HepG2 (cell line): ENCODE results near the gene ZNF394. TPM values are rescaled to one million over a fixed set of nuclear protein-coding genes. Genes with fewer than 3 reads are reported as not detected.

Experiments used
- ATAC-seq: fragments of 200-7000 bp; cut with Tn5 transposase; 3 replicates; pipeline ENCODE4 v1.9.1; 2020; ENCODE audit warnings: mild to moderate bottlenecking, moderate library complexity
- BruUV-seq: library from RNA; stranded (reverse); fragments of 400-500 nt; replicated peaks from 2 replicates; lab custom pipeline; 2021; lab: Mats Ljungman, UMichigan
- CTCF ChIA-PET: fragments of 300-600 bp; formaldehyde crosslinking; extraction: SDS; loops from one replicate; lab custom pipeline; 2021; ENCODE audit warnings: low total read pairs, inconsistent platforms, low intra/inter-chr PET ratio; lab: Yijun Ruan, JAX
- POLR2A ChIA-PET: fragments of 350-600 bp; sonication (Branson Sonifier 250); formaldehyde crosslinking; loops from one replicate; lab custom pipeline; 2020; ENCODE audit warnings: antibody characterized with exemption, inconsistent platforms; lab: Yijun Ruan, JAX
- DNase-seq: peaks from one replicate; pipeline ENCODE4 v3.0.0-alpha.2; 2015; ENCODE audit warnings: low spot score
- FAIRE-seq: peaks from 3 replicates; lab custom pipeline; 2011; peaks lifted over from hg19 to GRCh38; lab: Jason Lieb, UNC
- H2AFZ ChIP-seq: one replicate; pipeline ENCODE4 v1.6.1; 2011; ENCODE audit warnings: low read length, inconsistent platforms
- H3K27ac ChIP-seq: fragments of 300-600 bp; 3 replicates; pipeline ENCODE4 v1.8.0; 2011; ENCODE audit warnings: mixed run types, mild to moderate bottlenecking, mixed read lengths, low read length, inconsistent platforms; ENCODE audit not compliant: insufficient read depth; ENCODE audit errors: extremely low read length
- H3K27me3 ChIP-seq, 2 experiments: fragments of 200-600 bp in 1 of 2; 2 replicates in 1 of 2; 3 replicates in 1 of 2; pipeline versions ENCODE4 v1.6.0 to v1.8.0; 2011; ENCODE audit warnings: low read length in 2 of 2, mild to moderate bottlenecking in 2 of 2, moderate library complexity in 2 of 2, inconsistent platforms in 1 of 2; ENCODE audit not compliant: insufficient read depth in 2 of 2, control insufficient read depth in 1 of 2
- H3K36me3 ChIP-seq, 2 experiments: fragments of 200-600 bp in 1 of 2; replicated peaks in 1 of 2; 2 replicates in 1 of 2; 3 replicates in 1 of 2; pipeline versions ENCODE4 v1.5.1 to v1.8.0; 2011; ENCODE audit warnings: low read length in 2 of 2, inconsistent platforms in 1 of 2; ENCODE audit not compliant: insufficient read depth in 2 of 2, control insufficient read depth in 1 of 2
- H3K4me1 ChIP-seq: 2 replicates; pipeline ENCODE4 v1.5.1; 2012; ENCODE audit warnings: low read length, inconsistent platforms; ENCODE audit not compliant: insufficient read depth
- H3K4me2 ChIP-seq: 2 replicates; pipeline ENCODE4 v1.6.0; 2011; ENCODE audit warnings: low read depth, low read length, inconsistent platforms
- H3K4me3 ChIP-seq, 3 experiments: fragments of 200-600 bp in 1 of 3; sonication (generic), shearing (Covaris generic) in 1 of 3; replicated peaks in 1 of 3; 2 replicates each; pipeline ENCODE4 v1.5.1; 2011 to 2016; ENCODE audit warnings: low read length in 3 of 3, inconsistent platforms in 2 of 3, low read depth in 2 of 3, mild to moderate bottlenecking in 2 of 3, control low read depth in 1 of 3, mixed read lengths in 1 of 3; ENCODE audit not compliant: insufficient read depth in 1 of 3
- H3K79me2 ChIP-seq: one replicate; pipeline ENCODE4 v1.6.1; 2011; ENCODE audit warnings: low read length, inconsistent platforms; ENCODE audit not compliant: insufficient read depth
- H3K9ac ChIP-seq: 2 replicates; pipeline ENCODE4 v1.6.0; 2011; ENCODE audit warnings: mild to moderate bottlenecking, low read depth, low read length, inconsistent platforms; ENCODE audit not compliant: insufficient read depth
- H3K9me3 ChIP-seq: 2 replicates; pipeline ENCODE4 v1.5.1; 2012; ENCODE audit warnings: mild to moderate bottlenecking, low read length
- H4K20me1 ChIP-seq: 2 replicates; pipeline ENCODE4 v1.6.0; 2011; ENCODE audit warnings: inconsistent platforms, mild to moderate bottlenecking, low read length, moderate library complexity; ENCODE audit not compliant: insufficient read depth
- ARID3A ChIP-seq: IDR thresholded peaks from 2 replicates; pipeline ENCODE4 v1.6.1; 2012; ENCODE audit warnings: low read depth, low read length, improper control_type of control experiment
- ATF7 ChIP-seq, 2 experiments: fragments of 450-650 bp in 1 of 2; sonication (generic) in 1 of 2; formaldehyde crosslinking in 1 of 2; IDR thresholded peaks; 2 replicates each; pipeline versions ENCODE4 v1.4.0 to v1.6.1; 2016 to 2020; ENCODE audit warnings: antibody characterized with exemption in 1 of 2, mild to moderate bottlenecking in 1 of 2, missing genetic modification reagents in 1 of 2
- CBX5 ChIP-seq: sonication (generic); formaldehyde crosslinking; IDR thresholded peaks from 2 replicates; pipeline ENCODE4 v1.4.0; 2020; ENCODE audit warnings: missing genetic modification reagents, borderline replicate concordance
- GZF1 ChIP-seq: sonication (generic); formaldehyde crosslinking; IDR thresholded peaks from 2 replicates; pipeline ENCODE4 v1.5.1; 2020; ENCODE audit warnings: mild to moderate bottlenecking, missing genetic modification reagents
- HDAC6 ChIP-seq: fragments of 200-600 bp; sonication (generic); IDR thresholded peaks from 2 replicates; pipeline ENCODE4 v1.7.0; 2017; ENCODE audit warnings: mild to moderate bottlenecking, antibody characterized with exemption, low read length, low read depth
- LRRFIP1 ChIP-seq: sonication (generic); formaldehyde crosslinking; conservative IDR thresholded peaks from 2 replicates; pipeline ENCODE4 v1.4.0; 2020; ENCODE audit warnings: missing genetic modification reagents
- MAFG ChIP-seq: sonication (generic); formaldehyde crosslinking; IDR thresholded peaks from 2 replicates; pipeline ENCODE4 v1.5.1; 2020; ENCODE audit warnings: mild to moderate bottlenecking, missing genetic modification reagents
- PHF20 ChIP-seq: sonication (generic); formaldehyde crosslinking; IDR thresholded peaks from 2 replicates; pipeline ENCODE4 v1.5.0; 2020; ENCODE audit warnings: mild to moderate bottlenecking, missing genetic modification reagents
- PHF21A ChIP-seq: sonication (generic); formaldehyde crosslinking; IDR thresholded peaks from 2 replicates; pipeline ENCODE4 v1.5.0; 2020; ENCODE audit warnings: mild to moderate bottlenecking, missing genetic modification reagents
- RFX1 ChIP-seq: fragments of 450-650 bp; IDR thresholded peaks from 2 replicates; pipeline ENCODE4 v1.6.1; 2017
- SMARCE1 ChIP-seq: fragments of 450-650 bp; IDR thresholded peaks from 2 replicates; pipeline ENCODE4 v1.6.1; 2017; ENCODE audit warnings: borderline replicate concordance
- SP2 ChIP-seq: sonication (generic); formaldehyde crosslinking; IDR thresholded peaks from 2 replicates; pipeline ENCODE4 v1.5.1; 2020; ENCODE audit warnings: mild to moderate bottlenecking, missing genetic modification reagents
- SPEN ChIP-seq: sonication (generic); formaldehyde crosslinking; IDR thresholded peaks from 2 replicates; pipeline ENCODE4 v1.5.1; 2020; ENCODE audit warnings: low read depth, mild to moderate bottlenecking, missing genetic modification reagents
- SRSF1 ChIP-seq: fragments of 200-400 bp; formaldehyde crosslinking; optimal IDR thresholded peaks from 2 replicates; pipeline ENCODE3; 2017; ENCODE audit warnings: mild to moderate bottlenecking, low read depth, low read length, moderate library complexity
- ZBTB7B ChIP-seq: sonication (generic); formaldehyde crosslinking; IDR thresholded peaks from 2 replicates; pipeline ENCODE4 v1.4.0; 2020; ENCODE audit warnings: missing genetic modification reagents
- ZNF17 ChIP-seq: sonication (generic); formaldehyde crosslinking; IDR thresholded peaks from 2 replicates; pipeline ENCODE4 v1.5.0; 2020; ENCODE audit warnings: mild to moderate bottlenecking, missing genetic modification reagents
- ZNF44 ChIP-seq: sonication (generic); formaldehyde crosslinking; IDR thresholded peaks from 2 replicates; pipeline ENCODE4 v1.5.1; 2020; ENCODE audit warnings: mild to moderate bottlenecking, missing genetic modification reagents
- ZNF556 ChIP-seq: sonication (generic); formaldehyde crosslinking; IDR thresholded peaks from 2 replicates; pipeline ENCODE4 v1.4.0; 2020; ENCODE audit warnings: mild to moderate bottlenecking, missing genetic modification reagents, borderline replicate concordance
- ZNF569 ChIP-seq: sonication (generic); formaldehyde crosslinking; IDR thresholded peaks from 2 replicates; pipeline ENCODE4 v1.5.0; 2020; ENCODE audit warnings: mild to moderate bottlenecking, missing genetic modification reagents, moderate library complexity, borderline replicate concordance
- ZNF660 ChIP-seq: sonication (generic); formaldehyde crosslinking; IDR thresholded peaks from 2 replicates; pipeline ENCODE4 v1.5.1; 2020; ENCODE audit warnings: mild to moderate bottlenecking, low read depth, missing genetic modification reagents, borderline replicate concordance
- WGBS: methylation state at CpG from one replicate; pipeline ENCODE4 v1.1.6; 2017; ENCODE audit warnings: low lambda C conversion rate; 5-methylcytosine and 5-hydroxymethylcytosine counted together
- in situ Hi-C: cut with HindIII; loops from 2 replicates; pipeline ENCODE4 v1.10.0; 2017; ENCODE audit warnings: low pct_unique_long_range_greater_than_20kb; ENCODE audit not compliant: extremely low pct_ligation_motif_present
- intact Hi-C: fragments of 100-400 bp; cut with micrococcal nuclease; formaldehyde crosslinking; loops from one replicate; pipeline ENCODE4 v1.10.0; 2022; ENCODE audit not compliant: unreplicated experiment
- polyA plus RNA-seq, 8 experiments: library from polyadenylated mRNA; depleted of rRNA in 3 of 8; stranded (reverse) in 7 of 8; unstranded in 1 of 8; fragments of >200 nt; fragmentation: Illumina TruSeq in 4 of 8; extraction: Trizol in 4 of 8; gene quantifications; 2 replicates each; pipeline versions ENCODE4 v1.2.1 to v1.2.3, GENCODE V29; 2011 to 2016; ENCODE audit warnings: low read depth in 4 of 8, missing spikeins in 1 of 8, mixed read lengths in 1 of 8; ENCODE audit not compliant: insufficient read depth in 1 of 8
- total RNA-seq, 5 experiments: library from RNA; depleted of rRNA; stranded (reverse); fragments of >200 nt; fragmentation: Illumina TruSeq; extraction: Trizol; gene quantifications; 2 replicates each; pipeline ENCODE4 v1.2.3, GENCODE V29; 2016; ENCODE audit warnings: low read depth in 1 of 5

Gene ZNF394
- total and polyA plus RNA-seq, 2 of the 13 experiments (the other 11 are each of a cell fraction or from before 2014, with no cell fraction given): 7.8 to 19.6 TPM

- in situ Hi-C loops: no loop called here
- no peak for ATAC-seq
- CTCF ChIA-PET: no interaction called here
- H3K9ac ChIP-seq: no peak overlapping the region
- no peak overlapping the region for H3K27ac ChIP-seq
- FAIRE-seq: no peak
- peaks cover 0 to 4% of the 10 kb centered on the region in 2 experiments; a peak in 3 of 5 replicates for H3K36me3 ChIP-seq
- no peak overlapping the region for H3K4me3 ChIP-seq
- no peaks in the 10 kb centered on the region for H3K9me3 ChIP-seq
- peaks cover 4% of the 10 kb centered on the region; the same call in 1 of the 2 replicates for H4K20me1 ChIP-seq
- DNase-seq: no peak
- H3K79me2 ChIP-seq: peaks cover 32% of the 10 kb centered on the region
- POLR2A ChIA-PET: interaction anchor here (1.1 kb wide), 1 partner anchor 32 kb away, joined by 3 read pairs; no protein-coding TSS in a partner anchor
- BruUV-seq: no TSS peak
- H2AFZ ChIP-seq: no peak overlapping the region
- no peak overlapping the region for H3K4me2 ChIP-seq
- WGBS: 87% methylated on average over 22 of the region's 29 CpGs
- intact Hi-C loops: no loop called here
- TF ChIP-seq ARID3A (no peak), PHF21A (CRISPR knock-in tag) (no peak), CBX5 (CRISPR knock-in tag) (no peak), ZNF556 (CRISPR knock-in tag) (no peak), RFX1 (no peak), ZBTB7B (no peak), ZNF660 (CRISPR knock-in tag) (no peak), GZF1 (CRISPR knock-in tag) (no peak), MAFG (CRISPR knock-in tag) (no peak), ZNF44 (CRISPR knock-in tag) (no peak), ATF7 (IDR thresholded peaks at IDR 0.05) (no peak), ATF7 (CRISPR knock-in tag; IDR thresholded peaks at IDR 0.05) (no peak), SRSF1 (no peak), SMARCE1 (no peak), HDAC6 (no peak), SPEN (CRISPR knock-in tag) (no peak), LRRFIP1 (CRISPR knock-in tag) (no peak), SP2 (CRISPR knock-in tag) (no peak), ZNF17 (CRISPR knock-in tag) (no peak), PHF20 (CRISPR knock-in tag) (no peak), ZNF569 (CRISPR knock-in tag) (no peak)
- no peaks in the 10 kb centered on the region; a peak in 1 of 5 replicates for H3K27me3 ChIP-seq
- peaks cover 40% of the 10 kb centered on the region for H3K4me1 ChIP-seq
Measured at GRCh38 chr7:99468336-99468918, 31.7 kb downstream of the ZNF394 start.
